Choroid plexus epithelial cell (primary cell): Measurements from ENCODE around the gene SFMBT2.

Source experiments
- DNase-seq: peaks from one replicate; pipeline ENCODE4 v3.0.0-alpha.2; 2010; ENCODE audit warnings: low read depth
- H3K4me3 ChIP-seq: 2 replicates; pipeline ENCODE4 v1.5.1; 2011; ENCODE audit warnings: low read depth, mild to moderate bottlenecking, control low read depth, low read length, moderate library complexity
- TF ChIP-seq, protein P1 (sequence below): conservative IDR thresholded peaks from 2 replicates; pipeline ENCODE4 v1.5.1; 2011; ENCODE audit warnings: low read depth, mild to moderate bottlenecking, control low read depth, inconsistent platforms, low read length, moderate library complexity

Gene SFMBT2

DNA sequence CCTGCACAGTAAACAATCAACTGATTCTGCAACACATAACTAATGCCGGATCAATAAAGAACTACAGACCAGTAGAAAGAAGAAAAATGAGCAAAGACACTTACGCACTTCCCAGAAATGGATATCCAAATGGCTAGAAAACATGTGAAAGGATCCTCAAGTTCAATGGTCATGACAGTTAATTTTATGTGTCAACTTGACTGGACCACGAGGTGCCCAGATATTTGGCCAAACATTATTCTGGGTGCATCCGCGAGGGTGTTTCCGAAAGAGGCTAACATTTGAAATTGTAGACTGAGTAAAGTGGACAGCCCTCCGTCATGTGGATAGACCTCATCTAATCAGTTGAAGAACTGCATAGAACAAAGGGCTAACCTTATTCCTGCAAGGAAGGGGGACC is 102.0 kb downstream of the SFMBT2 start:
- TF ChIP-seq, protein P1, sequence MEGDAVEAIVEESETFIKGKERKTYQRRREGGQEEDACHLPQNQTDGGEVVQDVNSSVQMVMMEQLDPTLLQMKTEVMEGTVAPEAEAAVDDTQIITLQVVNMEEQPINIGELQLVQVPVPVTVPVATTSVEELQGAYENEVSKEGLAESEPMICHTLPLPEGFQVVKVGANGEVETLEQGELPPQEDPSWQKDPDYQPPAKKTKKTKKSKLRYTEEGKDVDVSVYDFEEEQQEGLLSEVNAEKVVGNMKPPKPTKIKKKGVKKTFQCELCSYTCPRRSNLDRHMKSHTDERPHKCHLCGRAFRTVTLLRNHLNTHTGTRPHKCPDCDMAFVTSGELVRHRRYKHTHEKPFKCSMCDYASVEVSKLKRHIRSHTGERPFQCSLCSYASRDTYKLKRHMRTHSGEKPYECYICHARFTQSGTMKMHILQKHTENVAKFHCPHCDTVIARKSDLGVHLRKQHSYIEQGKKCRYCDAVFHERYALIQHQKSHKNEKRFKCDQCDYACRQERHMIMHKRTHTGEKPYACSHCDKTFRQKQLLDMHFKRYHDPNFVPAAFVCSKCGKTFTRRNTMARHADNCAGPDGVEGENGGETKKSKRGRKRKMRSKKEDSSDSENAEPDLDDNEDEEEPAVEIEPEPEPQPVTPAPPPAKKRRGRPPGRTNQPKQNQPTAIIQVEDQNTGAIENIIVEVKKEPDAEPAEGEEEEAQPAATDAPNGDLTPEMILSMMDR = no peak
- DNase-seq = no peak
- no peak overlapping the region for H3K4me3 ChIP-seq

DNA sequence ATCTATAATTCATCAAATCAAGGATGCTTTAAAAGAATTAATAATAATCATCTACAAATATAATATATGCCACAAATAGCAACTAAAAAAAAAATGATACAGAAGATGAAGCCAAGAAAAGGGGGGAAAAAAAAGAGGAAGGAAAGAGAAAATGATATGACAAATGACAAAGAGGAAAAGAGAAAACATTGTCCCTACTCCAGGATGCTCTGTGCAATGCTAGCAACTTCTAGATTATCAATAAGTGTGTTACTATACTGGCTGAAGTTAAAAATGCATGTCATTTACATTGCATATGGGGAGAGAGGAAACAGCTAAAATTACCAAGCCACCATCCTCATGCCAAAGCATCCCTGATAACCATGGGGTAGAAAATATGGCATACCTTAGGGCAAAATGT is 104.2 kb downstream of the SFMBT2 start:
- H3K4me3 ChIP-seq = no peak overlapping the region
- DNase-seq = no peak
- TF ChIP-seq, protein P1 = no peak

DNA sequence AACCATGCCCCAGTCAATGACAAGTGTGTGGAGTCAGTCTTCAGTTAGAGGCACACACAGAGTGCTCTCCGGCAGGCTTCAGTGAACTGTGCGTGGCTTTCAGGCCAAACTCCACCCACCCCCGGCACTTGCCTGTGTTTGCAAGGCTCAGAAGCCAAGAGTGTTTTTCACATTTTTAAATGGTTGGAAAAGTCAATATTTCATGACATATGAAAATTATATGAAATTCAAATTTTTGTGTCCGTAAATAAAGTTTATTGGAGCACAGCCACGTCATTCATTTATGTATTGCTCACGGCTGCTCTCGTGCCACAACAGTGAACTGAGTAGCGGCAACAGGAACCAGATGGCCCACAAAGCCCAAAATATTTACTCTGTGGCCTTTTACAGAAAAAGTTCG is 104.7 kb downstream of the SFMBT2 start:
- DNase-seq = no peak

DNA sequence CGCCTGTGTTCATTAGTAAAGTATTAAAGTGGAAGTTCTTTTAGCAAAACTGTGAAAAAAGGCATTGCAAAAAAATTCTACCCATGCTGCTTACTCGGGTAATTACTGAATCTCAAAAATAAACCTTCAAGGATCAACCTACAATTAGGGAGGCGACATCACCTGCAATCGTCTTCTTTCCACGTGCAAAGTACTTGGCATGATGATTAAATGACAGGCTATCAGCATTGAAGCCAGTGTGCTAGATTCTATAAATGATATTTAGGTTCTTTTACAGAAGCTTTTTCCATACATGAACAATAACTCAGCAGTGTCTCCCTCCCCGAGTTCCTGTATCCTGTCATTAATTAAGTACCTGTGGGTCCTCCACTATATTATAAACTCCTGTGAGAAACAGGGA is 105.8 kb downstream of the SFMBT2 start:
- H3K4me3 ChIP-seq = no peak overlapping the region
- no peak for DNase-seq
- TF ChIP-seq, protein P1 = no peak

More for the DNA sequence above, 104.7 kb downstream of the SFMBT2 start:
- H3K4me3 ChIP-seq = no peak overlapping the region
- TF ChIP-seq, protein P1 = no peak

DNA sequence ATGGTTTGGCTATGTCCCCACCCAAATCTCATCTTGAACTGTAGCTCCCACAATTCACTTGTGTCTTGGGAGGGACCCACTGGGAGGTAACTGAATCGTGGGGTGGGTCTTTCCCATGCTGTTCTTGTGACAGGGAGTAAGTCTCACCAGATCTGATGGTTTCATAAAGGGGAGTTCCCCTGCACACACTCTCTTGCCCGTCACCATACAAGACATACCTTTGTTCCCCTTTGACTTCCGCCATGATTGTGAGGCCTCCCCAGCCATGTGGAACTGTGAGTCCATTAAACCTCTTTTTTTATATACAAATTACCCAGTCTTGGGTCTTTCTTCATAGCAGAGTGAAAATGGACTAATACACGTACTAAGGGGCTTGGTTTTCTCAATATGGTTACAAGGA is 106.7 kb downstream of the SFMBT2 start:
- no peak for DNase-seq
- TF ChIP-seq, protein P1 = no peak
- H3K4me3 ChIP-seq = no peak overlapping the region

DNA sequence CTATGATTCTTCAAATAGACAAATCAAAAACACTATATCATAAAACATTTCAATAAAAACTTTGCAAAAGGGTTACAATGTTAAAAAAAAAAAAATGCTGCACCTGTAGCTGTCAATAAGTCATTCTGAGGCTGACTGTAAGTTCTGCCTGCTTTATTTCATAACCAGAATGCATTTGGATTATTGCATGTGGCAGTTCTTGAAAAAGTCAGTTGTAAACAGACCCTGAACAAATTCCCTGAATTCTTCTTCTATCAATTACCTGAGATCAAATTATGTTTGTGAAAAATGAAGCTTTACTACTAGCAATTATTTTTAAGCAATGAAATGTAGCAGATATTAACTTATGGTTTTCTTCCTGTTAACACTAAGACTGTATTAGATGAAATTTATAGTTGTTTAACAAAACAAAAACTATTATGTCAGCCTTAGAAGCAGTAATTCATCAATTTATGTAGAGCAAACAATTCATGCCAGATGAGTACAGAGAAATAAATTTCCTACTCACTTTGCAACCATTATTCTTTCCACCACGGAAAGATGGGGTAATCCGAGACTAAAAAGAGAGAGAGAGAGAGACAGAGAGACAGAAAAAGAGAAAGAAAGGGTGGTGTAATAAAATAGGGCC is 107.8 kb downstream of the SFMBT2 start:
- no peak overlapping the region for H3K4me3 ChIP-seq
- DNase-seq = no peak
- TF ChIP-seq, protein P1 = no peak

DNA sequence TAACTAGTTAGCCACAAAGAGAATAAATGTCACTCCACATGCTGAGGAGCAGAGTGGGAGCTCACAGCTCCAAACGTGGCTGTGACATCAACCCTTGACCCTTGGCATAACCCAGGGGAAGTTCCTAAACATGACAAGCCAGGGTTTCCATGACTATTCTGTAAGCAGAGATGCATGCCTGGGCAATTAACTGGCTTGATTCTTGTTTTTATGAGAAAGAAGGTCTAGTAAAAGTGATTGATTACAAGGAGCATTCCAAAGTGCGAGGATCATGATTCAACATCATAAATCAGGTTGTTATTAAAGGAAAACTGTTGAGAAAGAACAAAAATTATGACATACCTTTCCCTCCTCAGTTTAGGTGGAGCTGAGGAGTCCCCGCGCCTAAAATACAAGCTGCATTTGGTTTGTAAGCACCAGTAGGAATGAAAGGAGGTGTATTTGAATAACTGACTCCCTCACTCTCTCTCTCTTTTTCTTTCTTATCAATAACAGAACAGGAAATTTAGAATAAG is 108.4 kb downstream of the SFMBT2 start:
- no peak overlapping the region for H3K4me3 ChIP-seq
- no peak for DNase-seq
- TF ChIP-seq, protein P1 = no peak
